ENCODE results near the gene CYP2U1.

GRCh38 chr4:107999932-108000539, 68.7 kb downstream of the CYP2U1 start:
- TF ChIP-seq POLR2A (IDR thresholded peaks at IDR 0.05) (no peak), CTCF (IDR thresholded peaks at IDR 0.05 in 4 of 5, conservative IDR thresholded peaks at IDR 0.05 in 1 of 5) (no peak)
